Omental fat pad (tissue), 4 donors: ENCODE measurements around the gene CEP41. TPM values are rescaled to one million over a fixed set of nuclear protein-coding genes. Genes with fewer than 3 reads are reported as not detected.
A peak's percentile ranks its signal among the peaks of the same experiment; 100 is the strongest.

Source experiments
- ATAC-seq: fragments of 150-250 bp; one replicate; pipeline ENCODE4 v1.9.1; 2016; ENCODE audit warnings: mild to moderate bottlenecking, moderate library complexity; ENCODE audit not compliant: low FRiP score
- DNase-seq: peaks from one replicate; pipeline ENCODE4 v3.0.0-alpha.2; 2019; ENCODE audit warnings: low spot score
- CTCF ChIP-seq, 3 donors: fragments of 450-650 bp; IDR thresholded peaks; one replicate each; pipeline ENCODE4 v1.5.1; 2016 to 2017; ENCODE audit warnings: antibody characterized with exemption in 3 of 3, mild to moderate bottlenecking in 3 of 3, moderate library complexity in 2 of 3
- total RNA-seq, 4 donors: library from RNA; depleted of rRNA; stranded (reverse); fragments of >200 nt; gene quantifications; one replicate each; pipeline ENCODE4 v1.1.0, GENCODE V29; 2016

Gene CEP41
- total RNA-seq, 4 donors from 2014 or later = 6.8 to 11.8 (median 8.5) TPM

- DNase-seq (no peak), ATAC-seq (peak; percentile 32)
- TF ChIP-seq CTCF (IDR thresholded peaks at IDR 0.05) = no peak
Observed at GRCh38 chr7:130400120-130400572, 40.7 kb downstream of the CEP41 start.

- ATAC-seq (no peak), DNase-seq (no peak)
- TF ChIP-seq CTCF (IDR thresholded peaks at IDR 0.05) = no peak
Observed at GRCh38 chr7:130398526-130399090, 42.2 kb downstream of the CEP41 start.

- no peak for TF ChIP-seq CTCF (IDR thresholded peaks at IDR 0.05)
- ATAC-seq = no peak
- no peak for DNase-seq
Observed at GRCh38 chr7:130397758-130398073, 43.1 kb downstream of the CEP41 start.

GRCh38 chr7:130397051-130397757 lies 43.6 kb downstream of the CEP41 start:
- DNase-seq = no peak
- no peak for ATAC-seq
- TF ChIP-seq CTCF (IDR thresholded peaks at IDR 0.05) = no peak

GRCh38 chr7:130396109-130396508 lies 44.7 kb downstream of the CEP41 start:
- DNase-seq (no peak), ATAC-seq (no peak)

GRCh38 chr7:130395421-130395820 lies 45.4 kb downstream of the CEP41 start:
- DNase-seq = no peak
- no peak for TF ChIP-seq CTCF (IDR thresholded peaks at IDR 0.05)
- ATAC-seq = no peak

More at GRCh38 chr7:130396109-130396508, 44.7 kb downstream of the CEP41 start:
- TF ChIP-seq CTCF (IDR thresholded peaks at IDR 0.05) = no peak
